ENCODE results near the gene DGKB.

GRCh38 chr7:14751461-14751860 is 151.1 kb downstream of the DGKB start:
- TF ChIP-seq CTCF (IDR thresholded peaks at IDR 0.05; ENCODE audit: low read length) (no peak), EZH2phosphoT487 (IDR thresholded peaks at IDR 0.05; ENCODE audit: low read length) (no peak), EZH2 (optimal IDR thresholded peaks at IDR 0.05; ENCODE audit: low read depth, low read length) (no peak)

Data from MM.1S (cell line).